GM04504 (cell line): ENCODE results near the gene SPATA20.

Experiments
- DNase-seq: peaks from one replicate; pipeline ENCODE4 v3.0.0-alpha.2; 2012; ENCODE audit warnings: low read depth

The SPATA20 gene

GRCh38 chr17:50547035-50547735 is at the start of gene SPATA20:
Gene SPATA20 (plus strand): TSS chr17:50547174. CDS start chr17:50547209, 35 bp downstream.
- DNase-seq: peak; percentile 72

- no peak for DNase-seq
Observed at GRCh38 chr17:50498021-50498874, 48.7 kb upstream of the SPATA20 start.

- DNase-seq: no peak
Observed at GRCh38 chr17:50499270-50499669, 47.7 kb upstream of the SPATA20 start.

- DNase-seq: no peak
Observed at GRCh38 chr17:50499721-50500120, 47.3 kb upstream of the SPATA20 start.

DNA sequence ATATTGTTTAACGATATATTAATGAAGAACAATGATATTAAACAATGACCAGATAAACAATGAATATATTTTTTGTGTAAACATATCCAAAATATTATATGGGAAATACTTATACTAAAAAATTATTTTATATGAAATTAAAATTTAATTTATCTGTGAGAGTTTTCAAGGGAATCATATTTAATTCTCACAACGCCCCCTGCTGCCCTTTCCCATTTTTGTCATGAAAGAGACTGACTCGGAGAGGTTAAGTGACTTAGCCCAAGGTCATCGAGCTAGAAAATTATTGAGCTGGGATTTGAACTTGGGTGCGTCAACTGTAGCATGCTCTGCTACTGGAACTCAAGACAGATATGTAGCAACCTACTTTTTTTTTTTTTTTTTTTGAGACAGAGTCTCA is 45.9 kb upstream of the SPATA20 start:
- no peak for DNase-seq

- DNase-seq: no peak
Observed at GRCh38 chr17:50502301-50502990, 44.5 kb upstream of the SPATA20 start.

GRCh38 chr17:50505591-50506130 is 41.3 kb upstream of the SPATA20 start:
- DNase-seq: no peak

GRCh38 chr17:50506298-50506697 is 40.7 kb upstream of the SPATA20 start:
- no peak for DNase-seq

DNA sequence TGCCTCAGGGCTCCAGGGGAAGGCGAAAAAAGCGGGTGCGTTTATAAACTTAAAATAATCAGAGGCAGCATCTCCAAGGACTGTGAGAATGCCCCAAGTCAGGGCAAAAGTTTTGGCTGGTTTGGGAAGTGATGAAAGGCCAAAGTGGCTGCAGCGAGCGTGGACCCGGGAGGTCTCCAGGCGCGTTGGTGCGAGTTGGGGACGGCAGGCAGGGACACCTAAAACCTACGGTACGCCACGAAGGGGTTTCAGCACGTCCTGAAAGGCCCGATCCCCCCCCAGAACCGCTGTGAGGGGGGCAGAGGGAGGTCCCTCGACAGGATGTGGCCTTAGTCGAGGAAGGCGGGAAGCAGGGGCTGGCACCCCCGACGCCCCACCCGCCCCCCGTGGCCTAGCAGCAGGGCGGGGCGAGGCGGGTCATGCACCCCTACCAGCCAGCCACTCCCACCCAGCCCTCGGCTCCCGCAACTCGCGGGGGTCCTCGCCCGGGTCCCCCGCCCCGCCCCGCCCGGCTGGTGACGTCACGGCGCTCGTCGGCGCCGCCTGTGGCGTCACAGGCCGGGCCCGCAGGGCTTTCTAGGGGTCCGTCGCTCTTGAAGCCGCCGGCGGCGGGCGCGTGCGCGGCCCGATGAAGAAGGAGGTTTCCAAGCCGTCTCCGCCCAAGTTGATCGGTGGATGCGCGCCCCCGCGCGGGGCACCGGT is 39.0 kb upstream of the SPATA20 start, which contains the start of gene MYCBPAP:
TSS of gene MYCBPAP (plus strand) at position 569 of the 702 bp plus-strand sequence. CDS start 236 bp downstream, outside the sequence.
- peak; percentile 38 for DNase-seq

DNA sequence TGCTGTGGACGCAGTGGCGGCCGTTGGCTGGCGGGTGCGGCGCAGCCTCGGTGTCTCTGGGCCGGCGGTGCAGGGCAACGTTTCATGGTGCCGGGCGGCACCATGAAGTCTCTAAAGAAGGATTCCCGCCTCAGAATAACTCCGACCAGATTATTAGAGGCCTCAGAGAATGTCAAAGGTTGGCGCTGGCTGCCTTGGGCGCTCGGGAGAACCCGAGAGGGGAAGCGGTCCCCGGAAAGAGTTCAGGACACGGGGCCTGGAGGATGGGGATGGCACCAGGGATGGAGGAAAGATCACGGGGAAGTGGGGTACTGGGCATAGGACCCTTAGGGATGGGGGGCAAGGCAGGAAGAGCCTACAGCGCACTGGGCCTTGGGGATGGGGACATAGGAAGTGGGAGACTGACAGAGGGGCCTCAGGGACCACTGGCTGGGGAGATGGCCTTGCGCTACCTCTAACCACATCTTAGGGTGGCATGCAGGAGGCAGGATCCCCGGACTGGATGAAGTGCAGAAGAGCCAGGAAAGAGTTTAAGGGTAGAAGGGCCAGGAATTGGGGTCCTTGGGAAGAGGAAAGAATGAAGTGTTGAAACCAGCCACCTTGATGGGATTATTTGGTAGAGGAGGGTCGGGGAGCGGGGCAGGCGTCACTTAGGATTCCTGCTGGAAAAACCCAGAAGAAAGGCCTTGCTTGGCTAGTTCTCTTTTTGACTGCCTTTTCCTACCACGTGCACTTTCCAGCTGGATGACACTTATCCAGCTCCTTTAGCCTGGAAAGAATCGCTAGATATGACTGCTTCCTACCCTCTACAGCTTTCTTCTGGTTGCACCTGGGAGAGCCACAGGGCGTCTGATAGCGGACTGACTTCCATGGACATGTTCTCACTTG is 38.2 kb upstream of the SPATA20 start:
- no peak for DNase-seq

- DNase-seq: no peak
Observed at GRCh38 chr17:50511058-50511457, 35.9 kb upstream of the SPATA20 start.

GRCh38 chr17:50513495-50513894 is 33.5 kb upstream of the SPATA20 start:
- DNase-seq: no peak

- no peak for DNase-seq
Observed at GRCh38 chr17:50514388-50514787, 32.6 kb upstream of the SPATA20 start.

DNA sequence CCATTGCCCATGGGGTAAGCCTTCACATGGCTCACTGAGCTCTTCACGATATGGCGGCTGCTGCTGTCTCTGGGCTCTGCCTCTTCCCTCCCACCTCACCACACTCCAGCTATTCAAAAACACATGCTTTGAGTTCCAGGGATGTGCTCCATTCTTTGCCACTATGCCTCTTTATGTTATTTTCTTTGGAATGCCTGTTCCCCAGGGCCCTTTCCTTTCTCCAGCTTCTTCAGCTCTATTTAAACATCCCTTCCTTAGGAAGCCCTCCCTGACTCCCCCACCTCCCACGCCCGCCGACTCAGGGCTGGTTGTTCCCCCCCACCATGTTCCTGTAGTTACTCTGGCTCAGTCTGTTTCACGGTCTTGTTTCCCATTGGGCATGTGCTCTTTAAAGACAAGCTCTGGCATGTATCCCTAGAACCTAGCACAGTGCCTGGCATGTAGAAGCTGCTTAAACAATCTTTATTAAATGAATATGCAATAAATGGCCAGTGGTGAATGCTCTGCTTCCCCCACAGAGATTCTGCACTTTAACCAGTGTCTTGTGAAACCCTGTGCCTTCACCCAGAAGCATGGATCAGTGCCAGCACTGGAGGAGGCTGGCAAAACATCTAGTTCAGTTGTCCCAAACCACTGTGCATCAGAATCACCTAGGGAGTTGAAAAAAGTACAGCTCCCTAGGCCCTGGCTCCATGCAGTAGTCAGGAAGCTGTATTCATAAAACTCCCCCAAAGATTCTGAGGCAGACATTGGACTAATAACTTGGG is 31.9 kb upstream of the SPATA20 start:
- DNase-seq: no peak

DNA sequence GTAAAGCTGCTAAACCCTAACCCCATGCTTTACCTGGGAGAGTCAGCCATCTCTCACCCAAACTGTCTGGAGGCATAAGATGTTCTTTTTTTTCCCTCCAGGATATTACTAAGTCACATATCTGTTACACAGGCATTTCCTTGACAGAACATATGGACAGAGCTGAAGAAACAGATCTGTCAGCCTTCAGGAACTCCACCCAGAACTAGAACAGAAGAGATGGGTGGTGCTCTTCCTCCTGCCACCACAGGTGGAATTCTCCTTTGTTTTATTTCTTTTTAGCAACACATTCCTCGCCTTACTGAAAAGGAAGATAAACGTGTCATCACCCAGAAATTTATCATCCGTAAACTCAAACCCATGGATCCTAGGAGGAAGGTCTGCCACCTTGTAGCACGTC is 30.0 kb upstream of the SPATA20 start:
- DNase-seq: no peak

DNA sequence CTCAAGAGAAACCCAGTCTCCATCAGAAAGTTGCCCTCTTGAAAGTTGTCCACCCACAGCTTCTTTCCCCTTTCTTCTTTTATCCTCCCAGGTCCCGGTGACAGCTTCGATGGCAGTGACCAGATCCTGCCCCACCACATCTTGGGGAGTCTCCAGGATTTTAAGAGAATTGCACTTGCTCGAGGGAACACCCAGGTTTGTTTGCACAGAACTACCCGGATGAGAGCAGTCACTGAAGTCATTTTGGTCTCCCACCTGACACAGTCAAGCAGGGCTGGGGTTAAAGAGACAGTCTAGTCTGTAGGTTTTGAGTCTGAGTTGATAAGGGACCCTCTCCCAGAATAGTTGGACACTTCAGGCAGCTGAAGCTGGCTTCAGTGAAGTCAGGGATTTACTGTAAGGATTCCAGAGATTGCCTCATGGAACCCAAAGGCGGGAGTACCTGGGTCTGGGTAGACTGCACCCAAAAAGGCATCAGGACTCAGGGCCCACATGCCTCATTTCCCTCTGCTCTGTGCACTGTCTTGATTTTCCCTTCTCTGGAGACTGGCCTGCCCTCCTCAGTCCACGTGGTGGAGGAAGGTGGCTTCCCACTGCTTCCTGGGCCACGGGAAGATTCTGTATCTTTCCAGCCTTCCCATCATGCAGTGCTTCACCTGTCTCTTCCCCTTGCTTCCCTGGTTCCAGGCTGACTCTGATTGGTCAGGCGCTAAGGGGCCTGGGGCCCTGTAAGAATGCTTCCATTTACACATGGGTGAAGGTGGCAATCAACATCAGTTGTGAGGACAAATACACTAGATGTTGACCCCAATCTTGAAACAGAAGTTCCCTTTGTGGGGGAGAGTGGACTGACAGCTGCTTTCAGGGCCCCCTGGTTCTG is 29.2 kb upstream of the SPATA20 start:
- no peak for DNase-seq

- no peak for DNase-seq
Observed at GRCh38 chr17:50518384-50519023, 28.5 kb upstream of the SPATA20 start.

DNA sequence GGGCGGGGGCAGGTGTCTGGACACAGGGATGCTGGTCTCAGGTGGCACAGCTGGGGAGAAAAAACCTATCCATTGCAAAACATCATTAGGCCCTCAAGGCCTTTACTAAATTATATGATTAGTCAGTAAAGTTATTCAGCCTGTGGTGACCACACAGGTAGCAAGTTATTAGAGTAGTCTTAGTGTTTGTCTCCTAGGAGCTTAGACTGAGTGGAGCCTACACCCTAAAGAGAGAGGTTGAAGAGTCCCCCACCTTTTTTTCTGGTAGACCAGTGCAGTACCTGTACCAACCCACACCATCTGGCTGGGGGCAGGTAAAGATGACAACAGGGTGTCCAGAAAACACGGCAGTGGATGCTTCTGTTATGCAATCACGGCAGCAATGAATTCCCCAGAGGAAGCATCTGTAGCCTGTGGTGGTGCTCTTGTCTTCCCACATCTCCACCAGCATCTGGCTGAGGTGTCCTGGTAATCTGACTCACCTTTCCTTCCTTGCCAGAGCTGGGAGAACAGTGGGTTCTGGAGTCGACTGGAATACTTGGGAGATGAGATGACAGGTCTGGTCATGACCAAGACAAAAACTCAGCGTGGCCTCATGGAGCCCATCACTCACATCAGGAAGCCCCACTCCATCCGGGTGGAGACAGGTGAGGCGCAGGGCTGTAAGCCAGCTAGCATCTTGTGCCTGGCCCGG is 27.7 kb upstream of the SPATA20 start:
- no peak for DNase-seq
